Measurements from ENCODE around the gene CCSER1.

The CCSER1 gene

GRCh38 chr4:90165883-90166282, 38.7 kb downstream of the CCSER1 start:
- H3K27ac ChIP-seq: no peak overlapping the region
- TF ChIP-seq FOXP2 (optimal IDR thresholded peaks at IDR 0.05; ENCODE audit: control extremely low read depth, extremely low read length, insufficient read depth) (no peak), EZH2 (IDR thresholded peaks at IDR 0.05) (no peak), POLR2AphosphoS5 (IDR thresholded peaks at IDR 0.05; ENCODE audit: borderline replicate concordance, low read depth, low read length) (no peak)
- no peak for DNase-seq (ENCODE audit: low read depth, low spot score)

GRCh38 chr4:90171491-90171890, 44.3 kb downstream of the CCSER1 start:
- TF ChIP-seq FOXP2 (optimal IDR thresholded peaks at IDR 0.05; ENCODE audit: control extremely low read depth, extremely low read length, insufficient read depth) (no peak), EZH2 (IDR thresholded peaks at IDR 0.05) (no peak), POLR2AphosphoS5 (IDR thresholded peaks at IDR 0.05; ENCODE audit: borderline replicate concordance, low read depth, low read length) (no peak)
- H3K9me3 ChIP-seq (ENCODE audit: low read depth, low read length): no peaks in the 10 kb centered on the region
- H3K9ac ChIP-seq (ENCODE audit: insufficient read length): no peak overlapping the region
- DNase-seq (ENCODE audit: low read depth, low spot score): no peak
- H3K4me3 ChIP-seq: no peak overlapping the region
- no peaks in the 10 kb centered on the region for H3K36me3 ChIP-seq (ENCODE audit: insufficient read depth, low read length)
- no peak overlapping the region for H3K27ac ChIP-seq

More at GRCh38 chr4:90165883-90166282, 38.7 kb downstream of the CCSER1 start:
- H3K9ac ChIP-seq (ENCODE audit: insufficient read length): no peak overlapping the region
- H3K36me3 ChIP-seq (ENCODE audit: insufficient read depth, low read length): no peaks in the 10 kb centered on the region
- H3K4me3 ChIP-seq: no peak overlapping the region
- no peaks in the 10 kb centered on the region for H3K9me3 ChIP-seq (ENCODE audit: low read depth, low read length)

GRCh38 chr4:90174621-90175023, 47.4 kb downstream of the CCSER1 start:
- no peak overlapping the region for H3K9ac ChIP-seq (ENCODE audit: insufficient read length)
- no peaks in the 10 kb centered on the region for H3K36me3 ChIP-seq (ENCODE audit: insufficient read depth, low read length)
- H3K4me3 ChIP-seq: no peak overlapping the region
- no peaks in the 10 kb centered on the region for H3K9me3 ChIP-seq (ENCODE audit: low read depth, low read length)
- DNase-seq (ENCODE audit: low read depth, low spot score): no peak
- H3K27ac ChIP-seq: no peak overlapping the region
- no peak for TF ChIP-seq POLR2AphosphoS5 (IDR thresholded peaks at IDR 0.05; ENCODE audit: borderline replicate concordance, low read depth, low read length)
- TF ChIP-seq EZH2 (IDR thresholded peaks at IDR 0.05): no peak
- TF ChIP-seq FOXP2 (optimal IDR thresholded peaks at IDR 0.05; ENCODE audit: control extremely low read depth, extremely low read length, insufficient read depth): no peak

GRCh38 chr4:90181644-90182043, 54.5 kb downstream of the CCSER1 start:
- H3K4me3 ChIP-seq: no peak overlapping the region
- no peak for DNase-seq (ENCODE audit: low read depth, low spot score)
- no peaks in the 10 kb centered on the region for H3K9me3 ChIP-seq (ENCODE audit: low read depth, low read length)

GRCh38 chr4:90183254-90183653, 56.1 kb downstream of the CCSER1 start:
- Histone ChIP-seq H3K36me3 (ENCODE audit: insufficient read depth, low read length) (no peaks in the 10 kb centered on the region), H3K9me3 (ENCODE audit: low read depth, low read length) (no peaks in the 10 kb centered on the region), H3K27ac (no peak overlapping the region), H3K4me3 (no peak overlapping the region), H3K9ac (ENCODE audit: insufficient read length) (no peak overlapping the region)
- DNase-seq (ENCODE audit: low read depth, low spot score): no peak
- TF ChIP-seq EZH2 (IDR thresholded peaks at IDR 0.05): no peak
- TF ChIP-seq FOXP2 (optimal IDR thresholded peaks at IDR 0.05; ENCODE audit: control extremely low read depth, extremely low read length, insufficient read depth): no peak
- no peak for TF ChIP-seq POLR2AphosphoS5 (IDR thresholded peaks at IDR 0.05; ENCODE audit: borderline replicate concordance, low read depth, low read length)

More at GRCh38 chr4:90181644-90182043, 54.5 kb downstream of the CCSER1 start:
- TF ChIP-seq FOXP2 (optimal IDR thresholded peaks at IDR 0.05; ENCODE audit: control extremely low read depth, extremely low read length, insufficient read depth): no peak
- TF ChIP-seq EZH2 (IDR thresholded peaks at IDR 0.05): no peak
- TF ChIP-seq POLR2AphosphoS5 (IDR thresholded peaks at IDR 0.05; ENCODE audit: borderline replicate concordance, low read depth, low read length): no peak
- H3K9ac ChIP-seq (ENCODE audit: insufficient read length): no peak overlapping the region
- no peak overlapping the region for H3K27ac ChIP-seq
- H3K36me3 ChIP-seq (ENCODE audit: insufficient read depth, low read length): no peaks in the 10 kb centered on the region

- Histone ChIP-seq H3K27ac (no peak overlapping the region), H3K36me3 (ENCODE audit: insufficient read depth, low read length) (no peaks in the 10 kb centered on the region), H3K9ac (ENCODE audit: insufficient read length) (no peak overlapping the region), H3K4me3 (no peak overlapping the region), H3K9me3 (ENCODE audit: low read depth, low read length) (no peaks in the 10 kb centered on the region)
- DNase-seq (ENCODE audit: low read depth, low spot score): no peak
- no peak for TF ChIP-seq EZH2 (IDR thresholded peaks at IDR 0.05)
- TF ChIP-seq FOXP2 (optimal IDR thresholded peaks at IDR 0.05; ENCODE audit: control extremely low read depth, extremely low read length, insufficient read depth): no peak
- TF ChIP-seq POLR2AphosphoS5 (IDR thresholded peaks at IDR 0.05; ENCODE audit: borderline replicate concordance, low read depth, low read length): no peak
These were observed 57.4 kb downstream of the CCSER1 start for GRCh38 chr4:90184560-90184959.

- no peak for DNase-seq (ENCODE audit: low read depth, low spot score)
- Histone ChIP-seq H3K4me3 (no peak overlapping the region), H3K27ac (no peak overlapping the region), H3K9ac (ENCODE audit: insufficient read length) (no peak overlapping the region), H3K36me3 (ENCODE audit: insufficient read depth, low read length) (no peaks in the 10 kb centered on the region), H3K9me3 (ENCODE audit: low read depth, low read length) (no peaks in the 10 kb centered on the region)
- TF ChIP-seq FOXP2 (optimal IDR thresholded peaks at IDR 0.05; ENCODE audit: control extremely low read depth, extremely low read length, insufficient read depth) (no peak), POLR2AphosphoS5 (IDR thresholded peaks at IDR 0.05; ENCODE audit: borderline replicate concordance, low read depth, low read length) (no peak), EZH2 (IDR thresholded peaks at IDR 0.05) (no peak)
These were observed 58.2 kb downstream of the CCSER1 start for GRCh38 chr4:90185416-90185815.

GRCh38 chr4:90186229-90186628, 59.0 kb downstream of the CCSER1 start:
- H3K9me3 ChIP-seq (ENCODE audit: low read depth, low read length): no peaks in the 10 kb centered on the region
- TF ChIP-seq POLR2AphosphoS5 (IDR thresholded peaks at IDR 0.05; ENCODE audit: borderline replicate concordance, low read depth, low read length): no peak
- no peaks in the 10 kb centered on the region for H3K36me3 ChIP-seq (ENCODE audit: insufficient read depth, low read length)
- H3K4me3 ChIP-seq: no peak overlapping the region
- H3K9ac ChIP-seq (ENCODE audit: insufficient read length): no peak overlapping the region
- H3K27ac ChIP-seq: no peak overlapping the region
- DNase-seq (ENCODE audit: low read depth, low spot score): no peak

GRCh38 chr4:90187148-90187884, 60.1 kb downstream of the CCSER1 start:
- Histone ChIP-seq H3K9me3 (ENCODE audit: low read depth, low read length) (no peaks in the 10 kb centered on the region), H3K36me3 (ENCODE audit: insufficient read depth, low read length) (no peaks in the 10 kb centered on the region), H3K4me3 (no peak overlapping the region), H3K27ac (no peak overlapping the region), H3K9ac (ENCODE audit: insufficient read length) (no peak overlapping the region)
- TF ChIP-seq POLR2AphosphoS5 (IDR thresholded peaks at IDR 0.05; ENCODE audit: borderline replicate concordance, low read depth, low read length): no peak
- no peak for TF ChIP-seq EZH2 (IDR thresholded peaks at IDR 0.05)
- TF ChIP-seq FOXP2 (optimal IDR thresholded peaks at IDR 0.05; ENCODE audit: control extremely low read depth, extremely low read length, insufficient read depth): no peak
- no peak for DNase-seq (ENCODE audit: low read depth, low spot score)

All from SK-N-MC (cell line).